H1 (cell line): Measurements from ENCODE around the gene ZNF575. TPM values are rescaled to one million over a fixed set of nuclear protein-coding genes. Genes with fewer than 3 reads are reported as not detected.
A peak's percentile ranks its signal among the peaks of the same experiment; 100 is the strongest.

Source experiments
- CHD1 ChIP-seq: IDR thresholded peaks from 2 replicates; pipeline ENCODE4 v1.6.1; 2012; ENCODE audit warnings: low read depth, low read length, improper control_type of control experiment
- CHD2 ChIP-seq: IDR thresholded peaks from 2 replicates; pipeline ENCODE4 v1.6.1; 2012; ENCODE audit warnings: low read length, improper control_type of control experiment
- EZH2 ChIP-seq: fragments of 200-600 bp; sonication (generic); IDR thresholded peaks from 2 replicates; pipeline ENCODE4 v1.7.1; 2012; ENCODE audit warnings: low read depth, mild to moderate bottlenecking, moderate library complexity, low read length, inconsistent platforms; ENCODE audit not compliant: severe bottlenecking
- RAD21 ChIP-seq, 2 experiments: IDR thresholded peaks in 1 of 2; conservative IDR thresholded peaks in 1 of 2; 2 replicates each; pipeline ENCODE4 v1.6.1; 2011; ENCODE audit warnings: low read depth in 2 of 2, low read length in 2 of 2, improper control_type of control experiment in 1 of 2, inconsistent platforms in 1 of 2, mild to moderate bottlenecking in 1 of 2, moderate library complexity in 1 of 2
- RXRA ChIP-seq: IDR thresholded peaks from 2 replicates; pipeline ENCODE4 v1.6.1; 2011; ENCODE audit warnings: low read depth, mild to moderate bottlenecking, low read length, moderate library complexity; ENCODE audit not compliant: insufficient read depth
- SIN3A ChIP-seq, 2 experiments: IDR thresholded peaks in 1 of 2; conservative IDR thresholded peaks in 1 of 2; 2 replicates each; pipeline ENCODE4 v1.6.1; 2011 to 2012; ENCODE audit warnings: low read length in 2 of 2, improper control_type of control experiment in 1 of 2, low read depth in 1 of 2, mild to moderate bottlenecking in 1 of 2
- TAF1 ChIP-seq: IDR thresholded peaks from 2 replicates; pipeline ENCODE4 v1.6.1; 2011; ENCODE audit warnings: mild to moderate bottlenecking, low read depth, low read length
- TEAD4 ChIP-seq: IDR thresholded peaks from 2 replicates; pipeline ENCODE4 v1.6.1; 2012; ENCODE audit warnings: low read depth, low read length, inconsistent platforms, mixed read lengths
- polyA plus RNA-seq, 7 experiments: library from polyadenylated mRNA; depleted of rRNA in 3 of 7; stranded (reverse) in 5 of 7; unstranded in 2 of 7; fragments of >200 nt in 5 of 7; fragments of 200-250 nt in 2 of 7; gene quantifications; 1 replicate in 5 of 7; 2 replicates in 1 of 7; 4 replicates in 1 of 7; pipeline versions ENCODE4 v1.2.1 to v1.2.3, GENCODE V29; 2011 to 2013; ENCODE audit warnings: missing spikeins in 2 of 7, mixed read lengths in 2 of 7
- total RNA-seq: library from RNA; stranded (reverse); fragmentation: NEBNext Ultra II Directional; extraction: Animal tissue kit (Norgen Biotek cat#: 25700); gene quantifications from 2 replicates; pipeline ENCODE4 v1.2.1, GENCODE V29; 2021
- TF ChIP-seq, protein P1 (sequence below): fragments of 300-600 bp; sonication (generic); IDR thresholded peaks from 2 replicates; pipeline ENCODE4 v1.7.1; 2012; ENCODE audit warnings: low read length, moderate library complexity, mild to moderate bottlenecking, inconsistent platforms; ENCODE audit not compliant: insufficient replicate concordance
- TF ChIP-seq, protein P2 (sequence below): IDR thresholded peaks from 2 replicates; pipeline ENCODE4 v1.6.1; 2011; ENCODE audit warnings: low read length, improper control_type of control experiment

ZNF575 gene
- total and polyA plus RNA-seq, 2 of the 8 experiments (the other 6 are each of a cell fraction or from before 2014, with no cell fraction given): 0.05 TPM; not detected in 1

DNA sequence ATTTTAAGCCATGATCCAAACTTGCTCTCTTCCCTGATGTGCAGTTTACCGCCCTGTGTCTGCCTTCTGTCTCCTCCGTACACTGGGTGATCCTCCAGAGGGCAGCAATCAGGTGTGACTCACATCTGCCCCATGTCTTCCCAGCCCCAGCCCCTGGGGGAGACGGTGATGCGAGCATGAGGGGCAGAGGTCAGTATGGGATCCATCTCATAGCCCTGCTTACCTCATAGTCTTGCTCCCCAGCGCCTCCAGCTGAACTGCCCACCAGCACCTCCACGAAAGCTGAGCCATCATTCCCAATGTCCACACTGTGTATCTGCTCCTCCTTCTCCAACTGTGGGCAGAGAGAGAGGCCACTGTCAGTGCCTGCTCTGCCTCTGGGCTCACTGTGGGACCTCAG lies 27.7 kb downstream of the ZNF575 start (continued):
- TF ChIP-seq, protein P1, sequence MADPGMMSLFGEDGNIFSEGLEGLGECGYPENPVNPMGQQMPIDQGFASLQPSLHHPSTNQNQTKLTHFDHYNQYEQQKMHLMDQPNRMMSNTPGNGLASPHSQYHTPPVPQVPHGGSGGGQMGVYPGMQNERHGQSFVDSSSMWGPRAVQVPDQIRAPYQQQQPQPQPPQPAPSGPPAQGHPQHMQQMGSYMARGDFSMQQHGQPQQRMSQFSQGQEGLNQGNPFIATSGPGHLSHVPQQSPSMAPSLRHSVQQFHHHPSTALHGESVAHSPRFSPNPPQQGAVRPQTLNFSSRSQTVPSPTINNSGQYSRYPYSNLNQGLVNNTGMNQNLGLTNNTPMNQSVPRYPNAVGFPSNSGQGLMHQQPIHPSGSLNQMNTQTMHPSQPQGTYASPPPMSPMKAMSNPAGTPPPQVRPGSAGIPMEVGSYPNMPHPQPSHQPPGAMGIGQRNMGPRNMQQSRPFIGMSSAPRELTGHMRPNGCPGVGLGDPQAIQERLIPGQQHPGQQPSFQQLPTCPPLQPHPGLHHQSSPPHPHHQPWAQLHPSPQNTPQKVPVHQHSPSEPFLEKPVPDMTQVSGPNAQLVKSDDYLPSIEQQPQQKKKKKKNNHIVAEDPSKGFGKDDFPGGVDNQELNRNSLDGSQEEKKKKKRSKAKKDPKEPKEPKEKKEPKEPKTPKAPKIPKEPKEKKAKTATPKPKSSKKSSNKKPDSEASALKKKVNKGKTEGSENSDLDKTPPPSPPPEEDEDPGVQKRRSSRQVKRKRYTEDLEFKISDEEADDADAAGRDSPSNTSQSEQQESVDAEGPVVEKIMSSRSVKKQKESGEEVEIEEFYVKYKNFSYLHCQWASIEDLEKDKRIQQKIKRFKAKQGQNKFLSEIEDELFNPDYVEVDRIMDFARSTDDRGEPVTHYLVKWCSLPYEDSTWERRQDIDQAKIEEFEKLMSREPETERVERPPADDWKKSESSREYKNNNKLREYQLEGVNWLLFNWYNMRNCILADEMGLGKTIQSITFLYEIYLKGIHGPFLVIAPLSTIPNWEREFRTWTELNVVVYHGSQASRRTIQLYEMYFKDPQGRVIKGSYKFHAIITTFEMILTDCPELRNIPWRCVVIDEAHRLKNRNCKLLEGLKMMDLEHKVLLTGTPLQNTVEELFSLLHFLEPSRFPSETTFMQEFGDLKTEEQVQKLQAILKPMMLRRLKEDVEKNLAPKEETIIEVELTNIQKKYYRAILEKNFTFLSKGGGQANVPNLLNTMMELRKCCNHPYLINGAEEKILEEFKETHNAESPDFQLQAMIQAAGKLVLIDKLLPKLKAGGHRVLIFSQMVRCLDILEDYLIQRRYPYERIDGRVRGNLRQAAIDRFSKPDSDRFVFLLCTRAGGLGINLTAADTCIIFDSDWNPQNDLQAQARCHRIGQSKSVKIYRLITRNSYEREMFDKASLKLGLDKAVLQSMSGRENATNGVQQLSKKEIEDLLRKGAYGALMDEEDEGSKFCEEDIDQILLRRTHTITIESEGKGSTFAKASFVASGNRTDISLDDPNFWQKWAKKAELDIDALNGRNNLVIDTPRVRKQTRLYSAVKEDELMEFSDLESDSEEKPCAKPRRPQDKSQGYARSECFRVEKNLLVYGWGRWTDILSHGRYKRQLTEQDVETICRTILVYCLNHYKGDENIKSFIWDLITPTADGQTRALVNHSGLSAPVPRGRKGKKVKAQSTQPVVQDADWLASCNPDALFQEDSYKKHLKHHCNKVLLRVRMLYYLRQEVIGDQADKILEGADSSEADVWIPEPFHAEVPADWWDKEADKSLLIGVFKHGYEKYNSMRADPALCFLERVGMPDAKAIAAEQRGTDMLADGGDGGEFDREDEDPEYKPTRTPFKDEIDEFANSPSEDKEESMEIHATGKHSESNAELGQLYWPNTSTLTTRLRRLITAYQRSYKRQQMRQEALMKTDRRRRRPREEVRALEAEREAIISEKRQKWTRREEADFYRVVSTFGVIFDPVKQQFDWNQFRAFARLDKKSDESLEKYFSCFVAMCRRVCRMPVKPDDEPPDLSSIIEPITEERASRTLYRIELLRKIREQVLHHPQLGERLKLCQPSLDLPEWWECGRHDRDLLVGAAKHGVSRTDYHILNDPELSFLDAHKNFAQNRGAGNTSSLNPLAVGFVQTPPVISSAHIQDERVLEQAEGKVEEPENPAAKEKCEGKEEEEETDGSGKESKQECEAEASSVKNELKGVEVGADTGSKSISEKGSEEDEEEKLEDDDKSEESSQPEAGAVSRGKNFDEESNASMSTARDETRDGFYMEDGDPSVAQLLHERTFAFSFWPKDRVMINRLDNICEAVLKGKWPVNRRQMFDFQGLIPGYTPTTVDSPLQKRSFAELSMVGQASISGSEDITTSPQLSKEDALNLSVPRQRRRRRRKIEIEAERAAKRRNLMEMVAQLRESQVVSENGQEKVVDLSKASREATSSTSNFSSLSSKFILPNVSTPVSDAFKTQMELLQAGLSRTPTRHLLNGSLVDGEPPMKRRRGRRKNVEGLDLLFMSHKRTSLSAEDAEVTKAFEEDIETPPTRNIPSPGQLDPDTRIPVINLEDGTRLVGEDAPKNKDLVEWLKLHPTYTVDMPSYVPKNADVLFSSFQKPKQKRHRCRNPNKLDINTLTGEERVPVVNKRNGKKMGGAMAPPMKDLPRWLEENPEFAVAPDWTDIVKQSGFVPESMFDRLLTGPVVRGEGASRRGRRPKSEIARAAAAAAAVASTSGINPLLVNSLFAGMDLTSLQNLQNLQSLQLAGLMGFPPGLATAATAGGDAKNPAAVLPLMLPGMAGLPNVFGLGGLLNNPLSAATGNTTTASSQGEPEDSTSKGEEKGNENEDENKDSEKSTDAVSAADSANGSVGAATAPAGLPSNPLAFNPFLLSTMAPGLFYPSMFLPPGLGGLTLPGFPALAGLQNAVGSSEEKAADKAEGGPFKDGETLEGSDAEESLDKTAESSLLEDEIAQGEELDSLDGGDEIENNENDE: no peak
- peak in 1 of 2 experiments; percentile 31; a peak in 1 of 4 replicates for TF ChIP-seq RAD21 (IDR thresholded peaks at IDR 0.05 in 1 of 2, conservative IDR thresholded peaks at IDR 0.05 in 1 of 2; ENCODE audit: low read depth in 2 of 2, low read length in 2 of 2)
- no peak for TF ChIP-seq RXRA
- no peak for TF ChIP-seq TEAD4
- TF ChIP-seq TAF1: no peak
- no peak for TF ChIP-seq EZH2
- no peak for TF ChIP-seq SIN3A (conservative IDR thresholded peaks at IDR 0.05 in 1 of 2, IDR thresholded peaks at IDR 0.05 in 1 of 2; ENCODE audit: low read depth in 1 of 2, low read length in 2 of 2)
- TF ChIP-seq, protein P2, sequence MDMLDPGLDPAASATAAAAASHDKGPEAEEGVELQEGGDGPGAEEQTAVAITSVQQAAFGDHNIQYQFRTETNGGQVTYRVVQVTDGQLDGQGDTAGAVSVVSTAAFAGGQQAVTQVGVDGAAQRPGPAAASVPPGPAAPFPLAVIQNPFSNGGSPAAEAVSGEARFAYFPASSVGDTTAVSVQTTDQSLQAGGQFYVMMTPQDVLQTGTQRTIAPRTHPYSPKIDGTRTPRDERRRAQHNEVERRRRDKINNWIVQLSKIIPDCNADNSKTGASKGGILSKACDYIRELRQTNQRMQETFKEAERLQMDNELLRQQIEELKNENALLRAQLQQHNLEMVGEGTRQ: no peak
- no peak for TF ChIP-seq CHD2
- no peak for TF ChIP-seq CHD1
